ENCODE measurements around the gene IL6ST.

IL6ST gene

GRCh38 chr5:55900776-55901175 lies 94.0 kb downstream of the IL6ST start:
- Histone ChIP-seq H3K9ac (ENCODE audit: low read depth, low read length, poor library complexity, severe bottlenecking) (no peak overlapping the region), H3K27me3 (ENCODE audit: insufficient read depth, low read length, poor library complexity, severe bottlenecking) (no peaks in the 10 kb centered on the region), H3F3A (ENCODE audit: low read depth) (no peaks in the 10 kb centered on the region), H3K4me2 (ENCODE audit: low read depth, low read length, poor library complexity, severe bottlenecking) (no peak overlapping the region), H3K4me3 (ENCODE audit: low read length, poor library complexity, severe bottlenecking) (no peak overlapping the region), H3K9me3 (ENCODE audit: insufficient read depth, low read depth, low read length) (no peaks in the 10 kb centered on the region), H3K4me1 (ENCODE audit: insufficient read depth, low read length, poor library complexity, severe bottlenecking) (peaks cover 13% of the 10 kb centered on the region), H3K79me2 (ENCODE audit: insufficient read depth, low read length) (no peaks in the 10 kb centered on the region), H3K9me2 (replicated peaks; ENCODE audit: low read depth, low read length) (no peaks in the 10 kb centered on the region), H2AFZ (ENCODE audit: low read length) (no peak overlapping the region), H4K20me1 (ENCODE audit: insufficient read depth, low read length, poor library complexity, severe bottlenecking) (no peaks in the 10 kb centered on the region), H3K36me3 (ENCODE audit: insufficient read depth, low read length) (no peaks in the 10 kb centered on the region)
- TF ChIP-seq EZH2phosphoT487 (IDR thresholded peaks at IDR 0.05; ENCODE audit: borderline replicate concordance), result no peak
- TF ChIP-seq, protein P1, sequence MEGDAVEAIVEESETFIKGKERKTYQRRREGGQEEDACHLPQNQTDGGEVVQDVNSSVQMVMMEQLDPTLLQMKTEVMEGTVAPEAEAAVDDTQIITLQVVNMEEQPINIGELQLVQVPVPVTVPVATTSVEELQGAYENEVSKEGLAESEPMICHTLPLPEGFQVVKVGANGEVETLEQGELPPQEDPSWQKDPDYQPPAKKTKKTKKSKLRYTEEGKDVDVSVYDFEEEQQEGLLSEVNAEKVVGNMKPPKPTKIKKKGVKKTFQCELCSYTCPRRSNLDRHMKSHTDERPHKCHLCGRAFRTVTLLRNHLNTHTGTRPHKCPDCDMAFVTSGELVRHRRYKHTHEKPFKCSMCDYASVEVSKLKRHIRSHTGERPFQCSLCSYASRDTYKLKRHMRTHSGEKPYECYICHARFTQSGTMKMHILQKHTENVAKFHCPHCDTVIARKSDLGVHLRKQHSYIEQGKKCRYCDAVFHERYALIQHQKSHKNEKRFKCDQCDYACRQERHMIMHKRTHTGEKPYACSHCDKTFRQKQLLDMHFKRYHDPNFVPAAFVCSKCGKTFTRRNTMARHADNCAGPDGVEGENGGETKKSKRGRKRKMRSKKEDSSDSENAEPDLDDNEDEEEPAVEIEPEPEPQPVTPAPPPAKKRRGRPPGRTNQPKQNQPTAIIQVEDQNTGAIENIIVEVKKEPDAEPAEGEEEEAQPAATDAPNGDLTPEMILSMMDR (conservative IDR thresholded peaks at IDR 0.05; ENCODE audit: low read length), result no peak

DNA sequence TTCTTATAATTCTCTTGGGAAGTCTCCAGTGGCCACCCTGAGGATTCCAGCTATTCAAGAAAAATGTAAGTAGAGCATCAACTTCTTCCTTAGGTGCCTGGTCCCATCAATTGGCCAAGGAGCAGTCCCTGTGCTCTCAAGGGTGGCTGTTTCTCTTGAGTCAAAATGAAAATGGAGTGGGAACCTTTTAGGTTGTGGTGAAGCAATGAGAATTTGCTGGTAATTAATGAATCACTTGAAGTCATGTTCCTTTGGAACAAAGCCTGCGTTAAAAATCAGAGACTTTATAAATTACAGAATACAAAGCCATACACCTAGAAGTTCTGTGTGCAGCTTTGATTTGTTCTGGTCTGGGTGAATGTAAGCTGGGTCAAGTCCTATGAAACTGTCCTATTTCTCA lies 94.7 kb downstream of the IL6ST start:
- Histone ChIP-seq H4K20me1 (ENCODE audit: insufficient read depth, low read length, poor library complexity, severe bottlenecking) (no peaks in the 10 kb centered on the region), H3K27me3 (ENCODE audit: insufficient read depth, low read length, poor library complexity, severe bottlenecking) (no peaks in the 10 kb centered on the region), H3K9me3 (ENCODE audit: insufficient read depth, low read depth, low read length) (no peaks in the 10 kb centered on the region), H3K36me3 (ENCODE audit: insufficient read depth, low read length) (no peaks in the 10 kb centered on the region), H3K9ac (ENCODE audit: low read depth, low read length, poor library complexity, severe bottlenecking) (no peak overlapping the region), H3K79me2 (ENCODE audit: insufficient read depth, low read length) (no peaks in the 10 kb centered on the region), H2AFZ (ENCODE audit: low read length) (no peak overlapping the region), H3K4me2 (ENCODE audit: low read depth, low read length, poor library complexity, severe bottlenecking) (no peak overlapping the region), H3F3A (ENCODE audit: low read depth) (no peaks in the 10 kb centered on the region), H3K4me1 (ENCODE audit: insufficient read depth, low read length, poor library complexity, severe bottlenecking) (peaks cover 13% of the 10 kb centered on the region), H3K4me3 (ENCODE audit: low read length, poor library complexity, severe bottlenecking) (no peak overlapping the region), H3K9me2 (replicated peaks; ENCODE audit: low read depth, low read length) (no peaks in the 10 kb centered on the region)
- no peak for TF ChIP-seq EZH2phosphoT487 (IDR thresholded peaks at IDR 0.05; ENCODE audit: borderline replicate concordance)
- TF ChIP-seq, protein P1 (conservative IDR thresholded peaks at IDR 0.05; ENCODE audit: low read length), result no peak

DNA sequence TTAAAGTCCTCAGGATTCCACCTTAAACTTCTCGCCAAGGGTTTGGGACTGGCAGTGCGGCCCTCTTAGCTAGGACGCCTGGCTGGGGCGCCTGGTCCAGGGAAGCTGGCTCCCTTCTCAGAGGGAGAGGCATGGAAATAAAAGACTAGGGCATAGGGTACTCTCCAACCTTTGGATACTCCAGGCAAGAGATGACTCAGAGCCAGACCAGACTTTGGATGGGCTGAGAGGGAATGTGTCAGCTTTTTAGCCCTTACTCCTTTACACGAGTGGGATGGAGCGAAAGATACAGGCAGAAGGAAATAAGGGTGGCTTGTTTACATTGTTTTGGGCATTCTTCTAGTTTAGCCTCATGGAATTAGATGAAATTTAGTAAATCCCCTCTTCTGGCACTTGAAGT lies 95.4 kb downstream of the IL6ST start:
- Histone ChIP-seq H3K9me2 (replicated peaks; ENCODE audit: low read depth, low read length) (no peaks in the 10 kb centered on the region), H3K36me3 (ENCODE audit: insufficient read depth, low read length) (no peaks in the 10 kb centered on the region), H2AFZ (ENCODE audit: low read length) (no peak overlapping the region), H3K9me3 (ENCODE audit: insufficient read depth, low read depth, low read length) (no peaks in the 10 kb centered on the region), H3K4me1 (ENCODE audit: insufficient read depth, low read length, poor library complexity, severe bottlenecking) (peaks cover 13% of the 10 kb centered on the region), H3K4me2 (ENCODE audit: low read depth, low read length, poor library complexity, severe bottlenecking) (no peak overlapping the region), H3K27me3 (ENCODE audit: insufficient read depth, low read length, poor library complexity, severe bottlenecking) (no peaks in the 10 kb centered on the region), H3K4me3 (ENCODE audit: low read length, poor library complexity, severe bottlenecking) (no peak overlapping the region), H4K20me1 (ENCODE audit: insufficient read depth, low read length, poor library complexity, severe bottlenecking) (no peaks in the 10 kb centered on the region), H3K9ac (ENCODE audit: low read depth, low read length, poor library complexity, severe bottlenecking) (no peak overlapping the region), H3F3A (ENCODE audit: low read depth) (no peaks in the 10 kb centered on the region), H3K79me2 (ENCODE audit: insufficient read depth, low read length) (no peaks in the 10 kb centered on the region)
- TF ChIP-seq, protein P1 (conservative IDR thresholded peaks at IDR 0.05; ENCODE audit: low read length), result no peak
- TF ChIP-seq EZH2phosphoT487 (IDR thresholded peaks at IDR 0.05; ENCODE audit: borderline replicate concordance), result no peak

All from Loucy (cell line).